Naive thymus-derived CD8-positive, alpha-beta T cell (primary cell): ENCODE results near the gene ACBD4. TPM values are rescaled to one million over a fixed set of nuclear protein-coding genes. Genes with fewer than 3 reads are reported as not detected.
A peak's percentile ranks its signal among the peaks of the same experiment; 100 is the strongest.

ENCODE experiments used
- ATAC-seq, 2 donors: fragments of 150-1000 bp; cut with Tn5 transposase in 1 of 2; sonication (Bioruptor Pico), chemical (Tn5 transposase) in 1 of 2; 1 replicate in 1 of 2; 2 replicates in 1 of 2; pipeline ENCODE4 v1.10.0; 2021; ENCODE audit warnings: mild to moderate bottlenecking in 2 of 2, moderate library complexity in 2 of 2
- POLR2A ChIA-PET: fragments of 350-600 bp; sonication (Branson Sonifier 250); formaldehyde crosslinking; loops from one replicate; lab custom pipeline; 2021; ENCODE audit warnings: antibody characterized with exemption; lab: Charles Lee
- DNase-seq, 10 donors: peaks; one replicate each; pipeline versions ENCODE4 v3.0.0 to v3.0.0-alpha.2; 2020 to 2022
- H3K27ac Mint-ChIP-seq, 10 donors: one replicate each; pipeline ENCODE4 v1.8.0; 2020 to 2022; ENCODE audit warnings: mild to moderate bottlenecking in 10 of 10, mixed read lengths in 10 of 10, moderate library complexity in 4 of 10, inconsistent platforms in 1 of 10
- H3K27me3 Mint-ChIP-seq, 5 donors: one replicate each; pipeline ENCODE4 v1.8.0; 2021 to 2022; ENCODE audit warnings: mixed read lengths in 5 of 5
- H3K36me3 Mint-ChIP-seq, 3 donors: one replicate each; pipeline ENCODE4 v1.8.0; 2020 to 2022; ENCODE audit warnings: mixed read lengths in 3 of 3, mild to moderate bottlenecking in 2 of 3, inconsistent platforms in 1 of 3
- H3K4me1 Mint-ChIP-seq, 4 donors: one replicate each; pipeline ENCODE4 v1.8.0; 2021 to 2022; ENCODE audit warnings: mixed read lengths in 4 of 4
- H3K4me3 Mint-ChIP-seq, 10 donors: one replicate each; pipeline ENCODE4 v1.8.0; 2020 to 2022; ENCODE audit warnings: mild to moderate bottlenecking in 10 of 10, mixed read lengths in 10 of 10, moderate library complexity in 6 of 10, inconsistent platforms in 1 of 10
- H3K9me3 Mint-ChIP-seq, 9 donors: one replicate each; pipeline ENCODE4 v1.8.0; 2020 to 2022; ENCODE audit warnings: mixed read lengths in 9 of 9, mild to moderate bottlenecking in 3 of 9, inconsistent platforms in 1 of 9, moderate library complexity in 1 of 9
- polyA plus RNA-seq, 3 donors: library from polyadenylated mRNA; unstranded; fragments of 300-500 nt; fragmentation: Illumina TruSeq; gene quantifications; one replicate each; pipeline ENCODE4 v1.2.3, GENCODE V29; 2021
- total RNA-seq, 8 experiments: library from RNA in 2 of 8; stranded (reverse) in 2 of 8; gene quantifications; one replicate each; pipeline ENCODE4 v1.2.3 and lab custom pipeline; 2021 to 2026

ACBD4 gene
- total and polyA plus RNA-seq, 5 experiments from 2014 or later = 10.5 to 48.5 (median 17.4) TPM

- POLR2A ChIA-PET = no interaction called here
- DNase-seq = no peak
- Mint-ChIP-seq H3K27ac (peak overlapping the region in 1 of 10 donors; percentile 25), H3K27me3 (no peaks in the 10 kb centered on the region), H3K9me3 (no peaks in the 10 kb centered on the region), H3K36me3 (peaks cover 0 to 79% (median 24%) of the 10 kb centered on the region in 3 donors), H3K4me3 (no peak overlapping the region), H3K4me1 (peaks cover 0 to 6% (median 2%) of the 10 kb centered on the region in 4 donors)
- ATAC-seq = no peak
Measured at GRCh38 chr17:45096926-45097325, 38.6 kb upstream of the ACBD4 start.

- H3K27ac Mint-ChIP-seq = peak overlapping the region in 6 of 10 donors; percentile 17 to 59 (median 40)
- peaks cover 0 to 80% (median 24%) of the 10 kb centered on the region in 3 donors for H3K36me3 Mint-ChIP-seq
- H3K4me1 Mint-ChIP-seq = peaks cover 0 to 10% (median 2%) of the 10 kb centered on the region in 4 donors
- H3K27me3 Mint-ChIP-seq = no peaks in the 10 kb centered on the region
- H3K9me3 Mint-ChIP-seq = no peaks in the 10 kb centered on the region
- H3K4me3 Mint-ChIP-seq = no peak overlapping the region
- ATAC-seq (no peak), DNase-seq (peak in 1 of 10 donors; percentile 31)
- POLR2A ChIA-PET = no interaction called here
Measured at GRCh38 chr17:45098081-45098868, 37.2 kb upstream of the ACBD4 start.

- ATAC-seq (peak; percentile 89 to 90), DNase-seq (peak; percentile 51 to 85 (median 69))
- Mint-ChIP-seq H3K36me3 (peaks cover 0 to 80% (median 19%) of the 10 kb centered on the region in 3 donors), H3K4me1 (peaks cover 0 to 10% (median 2%) of the 10 kb centered on the region in 4 donors), H3K27me3 (no peaks in the 10 kb centered on the region), H3K4me3 (no peak overlapping the region), H3K27ac (peak overlapping the region in 9 of 10 donors; percentile 28 to 73 (median 43)), H3K9me3 (no peaks in the 10 kb centered on the region)
- POLR2A ChIA-PET = interaction anchor here (0.6 to 1.5 kb wide), 3 partner anchors 22 to 49 kb away, joined by 3 to 10 read pairs (median 3); partner anchors contain the start of gene NMT1
Measured at GRCh38 chr17:45098869-45099616, 36.4 kb upstream of the ACBD4 start.

GRCh38 chr17:45101546-45101882 is 34.0 kb upstream of the ACBD4 start:
- Mint-ChIP-seq H3K36me3 (peaks cover 0 to 83% (median 12%) of the 10 kb centered on the region in 3 donors), H3K9me3 (no peaks in the 10 kb centered on the region), H3K4me3 (no peak overlapping the region), H3K4me1 (peaks cover 0 to 6% (median 2%) of the 10 kb centered on the region in 4 donors), H3K27ac (peak overlapping the region in 1 of 10 donors; percentile 89), H3K27me3 (no peaks in the 10 kb centered on the region)
- ATAC-seq = no peak
- POLR2A ChIA-PET = interaction anchor here (0.6 kb wide), 1 partner anchor 330 kb away, joined by 5 read pairs; no protein-coding TSS in a partner anchor
- DNase-seq = peak in 1 of 10 donors; percentile 13

GRCh38 chr17:45101883-45102811 is 33.3 kb upstream of the ACBD4 start:
- no peak overlapping the region for H3K4me3 Mint-ChIP-seq
- no peak for ATAC-seq
- H3K27me3 Mint-ChIP-seq = no peaks in the 10 kb centered on the region
- H3K4me1 Mint-ChIP-seq = peaks cover 0 to 6% (median 2%) of the 10 kb centered on the region in 4 donors
- peaks cover 0 to 83% (median 9%) of the 10 kb centered on the region in 3 donors for H3K36me3 Mint-ChIP-seq
- peak in 1 of 10 donors; percentile 28 for DNase-seq
- no peaks in the 10 kb centered on the region for H3K9me3 Mint-ChIP-seq
- POLR2A ChIA-PET = interaction anchor here (0.6 kb wide), 2 partner anchors 110 to 331 kb away, joined by 3 to 5 read pairs; no protein-coding TSS in a partner anchor
- peak overlapping the region in 6 of 10 donors; percentile 19 to 89 (median 44) for H3K27ac Mint-ChIP-seq

GRCh38 chr17:45102856-45103255 is 32.6 kb upstream of the ACBD4 start:
- H3K27me3 Mint-ChIP-seq = no peaks in the 10 kb centered on the region
- H3K4me3 Mint-ChIP-seq = no peak overlapping the region
- peaks cover 0 to 80% (median 8%) of the 10 kb centered on the region in 3 donors for H3K36me3 Mint-ChIP-seq
- POLR2A ChIA-PET = interaction anchor here (0.6 kb wide), 1 partner anchor 110 kb away, joined by 3 read pairs; no protein-coding TSS in a partner anchor
- peak overlapping the region in 4 of 10 donors; percentile 5 to 89 (median 62) for H3K27ac Mint-ChIP-seq
- no peak for ATAC-seq
- peaks cover 0 to 6% (median 2%) of the 10 kb centered on the region in 4 donors for H3K4me1 Mint-ChIP-seq
- peak in 1 of 10 donors; percentile 23 for DNase-seq
- no peaks in the 10 kb centered on the region for H3K9me3 Mint-ChIP-seq

GRCh38 chr17:45103269-45103795 is 32.2 kb upstream of the ACBD4 start:
- peak in 1 of 10 donors; percentile 42 for DNase-seq
- Mint-ChIP-seq H3K4me1 (peaks cover 0 to 6% (median 2%) of the 10 kb centered on the region in 4 donors), H3K27ac (peak overlapping the region in 1 of 10 donors; percentile 29), H3K36me3 (peaks cover 0 to 80% (median 5%) of the 10 kb centered on the region in 3 donors), H3K27me3 (no peaks in the 10 kb centered on the region), H3K9me3 (no peaks in the 10 kb centered on the region), H3K4me3 (no peak overlapping the region)
- POLR2A ChIA-PET = interaction anchor here (0.5 kb wide), 1 partner anchor 13 kb away, joined by 3 read pairs; no protein-coding TSS in a partner anchor
- no peak for ATAC-seq

GRCh38 chr17:45104029-45104428 is 31.5 kb upstream of the ACBD4 start:
- POLR2A ChIA-PET = no interaction called here
- DNase-seq (peak in 1 of 10 donors; percentile 7), ATAC-seq (no peak)
- peaks cover 0 to 74% (median 5%) of the 10 kb centered on the region in 3 donors for H3K36me3 Mint-ChIP-seq
- H3K9me3 Mint-ChIP-seq = no peaks in the 10 kb centered on the region
- H3K27ac Mint-ChIP-seq = peak overlapping the region in 1 of 10 donors; percentile 61
- no peak overlapping the region for H3K4me3 Mint-ChIP-seq
- no peaks in the 10 kb centered on the region for H3K27me3 Mint-ChIP-seq
- H3K4me1 Mint-ChIP-seq = peaks cover 0 to 4% (median under 1%) of the 10 kb centered on the region in 4 donors

GRCh38 chr17:45104497-45104896 is 31.0 kb upstream of the ACBD4 start:
- no peak for ATAC-seq
- Mint-ChIP-seq H3K36me3 (peaks cover 0 to 72% (median 5%) of the 10 kb centered on the region in 3 donors), H3K4me3 (no peak overlapping the region), H3K27me3 (no peaks in the 10 kb centered on the region), H3K9me3 (no peaks in the 10 kb centered on the region), H3K4me1 (peaks cover 0 to 5% (median 0%) of the 10 kb centered on the region in 4 donors), H3K27ac (peak overlapping the region in 2 of 10 donors; percentile 61 to 77)
- POLR2A ChIA-PET = no interaction called here
- DNase-seq = peak in 1 of 10 donors; percentile 30

GRCh38 chr17:45104907-45105624 is 30.4 kb upstream of the ACBD4 start:
- no peaks in the 10 kb centered on the region for H3K27me3 Mint-ChIP-seq
- H3K4me1 Mint-ChIP-seq = peaks cover 0 to 5% (median 0%) of the 10 kb centered on the region in 4 donors
- no peaks in the 10 kb centered on the region for H3K9me3 Mint-ChIP-seq
- H3K27ac Mint-ChIP-seq = peak overlapping the region in 2 of 10 donors; percentile 61 to 77
- ATAC-seq (no peak), DNase-seq (peak in 1 of 10 donors; percentile 47)
- no peak overlapping the region for H3K4me3 Mint-ChIP-seq
- POLR2A ChIA-PET = no interaction called here
- H3K36me3 Mint-ChIP-seq = peaks cover 0 to 69% (median 5%) of the 10 kb centered on the region in 3 donors

GRCh38 chr17:45106096-45106495 is 29.4 kb upstream of the ACBD4 start:
- ATAC-seq (no peak), DNase-seq (peak in 1 of 10 donors; percentile 30)
- H3K4me1 Mint-ChIP-seq = peaks cover 0 to 5% (median under 1%) of the 10 kb centered on the region in 4 donors
- H3K9me3 Mint-ChIP-seq = no peaks in the 10 kb centered on the region
- POLR2A ChIA-PET = no interaction called here
- no peak overlapping the region for H3K4me3 Mint-ChIP-seq
- peak overlapping the region in 1 of 10 donors; percentile 62 for H3K27ac Mint-ChIP-seq
- H3K36me3 Mint-ChIP-seq = peaks cover 0 to 69% (median 2%) of the 10 kb centered on the region in 3 donors
- no peaks in the 10 kb centered on the region for H3K27me3 Mint-ChIP-seq
